Mesenchymal stem cell (in vitro differentiated cells and primary cell): ENCODE results near the gene C10orf90.
"Not testable (repeated sequence)": the region's sequence is repeated elsewhere in the genome, so short reads cannot be mapped to it uniquely, and the experiment has no call there.

Source experiments
- DNase-seq: peaks from one replicate; pipeline ENCODE4 v3.0.0-alpha.2; 2013
- H2AFZ ChIP-seq: one replicate; pipeline ENCODE4 v1.6.1; 2013; ENCODE audit warnings: low read depth, mild to moderate bottlenecking, control low read depth, inconsistent platforms, low read length, moderate library complexity
- H2AK5ac ChIP-seq: 2 replicates; pipeline ENCODE4 v1.6.1; 2013; ENCODE audit warnings: low read length, moderate library complexity, mild to moderate bottlenecking, inconsistent platforms; ENCODE audit not compliant: severe bottlenecking
- H2BK120ac ChIP-seq: one replicate; pipeline ENCODE4 v1.6.1; 2013; ENCODE audit warnings: low read depth, mild to moderate bottlenecking, inconsistent platforms, low read length, moderate library complexity
- H2BK12ac ChIP-seq, 2 experiments: one replicate each; pipeline ENCODE4 v1.6.1; 2013; ENCODE audit warnings: inconsistent platforms in 2 of 2, low read length in 2 of 2, mild to moderate bottlenecking in 2 of 2, moderate library complexity in 2 of 2, control low read depth in 1 of 2
- H2BK15ac ChIP-seq: one replicate; pipeline ENCODE4 v1.6.1; 2013; ENCODE audit warnings: mild to moderate bottlenecking, low read depth, inconsistent platforms; ENCODE audit not compliant: poor library complexity, severe bottlenecking
- H2BK5ac ChIP-seq: 2 replicates; pipeline ENCODE4 v1.6.1; 2013; ENCODE audit warnings: low read depth, mild to moderate bottlenecking, low read length, control low read depth, inconsistent platforms; ENCODE audit not compliant: poor library complexity, severe bottlenecking
- H3K14ac ChIP-seq, 2 experiments: one replicate each; pipeline ENCODE4 v1.6.1; 2013; ENCODE audit warnings: inconsistent platforms in 2 of 2, low read length in 2 of 2, control low read depth in 1 of 2, mild to moderate bottlenecking in 1 of 2, moderate library complexity in 1 of 2
- H3K18ac ChIP-seq, 2 experiments: one replicate each; pipeline ENCODE4 v1.6.1; 2013; ENCODE audit warnings: inconsistent platforms in 2 of 2, low read length in 2 of 2, control low read depth in 1 of 2, low read depth in 1 of 2, mild to moderate bottlenecking in 1 of 2
- H3K23ac ChIP-seq, 2 experiments: one replicate each; pipeline ENCODE4 v1.6.1; 2013; ENCODE audit warnings: inconsistent platforms in 2 of 2, low read length in 2 of 2, mild to moderate bottlenecking in 2 of 2, moderate library complexity in 2 of 2, control low read depth in 1 of 2
- H3K27ac ChIP-seq: 2 replicates; pipeline ENCODE4 v1.5.1; 2013; ENCODE audit warnings: mild to moderate bottlenecking, moderate library complexity, low read length, control low read depth, inconsistent platforms; ENCODE audit not compliant: poor library complexity, severe bottlenecking
- H3K27me3 ChIP-seq, 2 experiments: 2 replicates each; pipeline versions ENCODE4 v1.6.1 to v1.7.0; 2013; ENCODE audit warnings: low read length in 2 of 2, mild to moderate bottlenecking in 2 of 2, moderate library complexity in 2 of 2, control low read depth in 1 of 2, inconsistent platforms in 1 of 2; ENCODE audit not compliant: control insufficient read depth in 1 of 2, insufficient read depth in 1 of 2
- H3K36me3 ChIP-seq, 2 experiments: 2 replicates each; pipeline versions ENCODE4 v1.6.1 to v1.7.0; 2013; ENCODE audit warnings: low read length in 2 of 2, control low read depth in 1 of 2, inconsistent platforms in 1 of 2, low read depth in 1 of 2, mild to moderate bottlenecking in 1 of 2; ENCODE audit not compliant: insufficient read depth in 2 of 2, control insufficient read depth in 1 of 2
- H3K4ac ChIP-seq, 2 experiments: one replicate each; pipeline ENCODE4 v1.6.1; 2013; ENCODE audit warnings: inconsistent platforms in 2 of 2, low read length in 2 of 2, mild to moderate bottlenecking in 2 of 2, moderate library complexity in 2 of 2, control low read depth in 1 of 2, low read depth in 1 of 2
- H3K4me1 ChIP-seq: 2 replicates; pipeline ENCODE4 v1.6.1; 2013; ENCODE audit warnings: low read depth, low read length, control low read depth; ENCODE audit not compliant: control insufficient read depth, insufficient read depth
- H3K4me2 ChIP-seq: 2 replicates; pipeline ENCODE4 v1.6.1; 2013; ENCODE audit warnings: low read length, mild to moderate bottlenecking, inconsistent platforms; ENCODE audit not compliant: poor library complexity, severe bottlenecking
- H3K4me3 ChIP-seq, 2 experiments: 2 replicates each; pipeline versions ENCODE4 v1.5.1 to v1.7.0; 2013; ENCODE audit warnings: low read length in 2 of 2, mild to moderate bottlenecking in 2 of 2, control low read depth in 1 of 2, low read depth in 1 of 2; ENCODE audit not compliant: insufficient read depth in 1 of 2
- H3K79me1 ChIP-seq: replicated peaks from 2 replicates; pipeline ENCODE4 v1.6.1; 2013; ENCODE audit warnings: mild to moderate bottlenecking, control low read depth, low read length, inconsistent platforms; ENCODE audit not compliant: poor library complexity, severe bottlenecking
- H3K9ac ChIP-seq: 2 replicates; pipeline ENCODE4 v1.7.0; 2013; ENCODE audit warnings: mild to moderate bottlenecking, low read length, moderate library complexity
- H3K9me3 ChIP-seq: 2 replicates; pipeline ENCODE4 v1.7.0; 2013; ENCODE audit warnings: mild to moderate bottlenecking, low read length; ENCODE audit not compliant: control insufficient read depth
- H4K8ac ChIP-seq: one replicate; pipeline ENCODE4 v1.6.1; 2013; ENCODE audit warnings: inconsistent platforms, mild to moderate bottlenecking, low read length, moderate library complexity
- H4K91ac ChIP-seq: one replicate; pipeline ENCODE4 v1.6.1; 2013; ENCODE audit warnings: mild to moderate bottlenecking, low read length, inconsistent platforms
- WGBS: methylation state at CpG from one replicate; pipeline ENCODE4 v1.1.7; 2013; ENCODE audit warnings: mixed read lengths; 5-methylcytosine and 5-hydroxymethylcytosine counted together

C10orf90 gene

DNA sequence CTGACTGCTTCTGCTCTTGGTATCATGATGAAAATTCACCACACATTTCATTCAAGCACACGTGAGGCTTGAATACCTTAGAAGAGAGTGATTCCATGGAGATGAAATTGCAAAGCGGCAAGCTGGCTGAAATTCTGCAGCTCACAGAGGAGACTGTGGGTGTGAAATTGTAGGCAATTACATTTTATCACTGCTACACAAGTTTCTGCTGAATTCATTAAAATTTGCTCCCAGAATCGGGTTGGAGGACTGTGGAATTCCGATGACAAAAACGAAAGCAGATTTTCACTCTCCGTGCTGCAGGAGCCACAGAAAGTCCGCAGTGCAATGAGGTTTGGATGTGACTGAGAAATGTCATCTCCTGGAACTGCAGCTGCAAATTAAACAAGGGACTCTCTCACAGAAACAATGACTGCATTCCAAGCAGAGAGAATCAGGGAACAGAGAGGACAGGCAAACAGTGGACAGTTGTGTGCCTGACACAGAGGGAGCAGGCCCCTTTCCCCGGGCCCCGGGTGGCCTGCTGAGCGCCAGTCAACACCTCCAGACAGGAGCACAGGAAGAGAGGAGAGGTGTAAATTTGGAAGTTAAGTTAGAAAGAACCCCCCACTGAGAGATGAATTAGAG, 109.1 kb downstream of the C10orf90 start:
- WGBS = 23% methylated on average over 7 of the region's 10 CpGs
- H2AFZ ChIP-seq = peak overlapping the region; percentile 81
- peak overlapping the region; percentile 71 for H3K9ac ChIP-seq

DNA sequence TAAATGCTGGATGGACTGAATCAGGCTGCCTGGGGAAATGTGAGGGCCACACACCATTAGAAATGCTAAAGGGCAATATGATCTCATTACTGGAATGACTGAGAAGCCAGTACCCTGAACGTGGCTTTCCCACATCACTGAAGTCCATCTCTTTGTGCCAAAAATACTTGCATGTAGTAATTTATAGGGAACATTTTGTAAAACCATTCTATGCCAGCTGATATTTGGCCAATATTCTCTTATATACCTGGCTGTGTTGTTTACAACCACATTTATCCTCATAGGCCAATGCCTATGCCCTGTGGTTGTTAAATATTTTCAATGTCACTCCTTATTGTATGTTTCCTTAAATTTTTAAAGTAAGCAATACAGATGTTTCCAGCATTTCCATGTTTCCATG, 111.6 kb downstream of the C10orf90 start:
- Histone ChIP-seq H3K27ac (no peak overlapping the region), H3K4me1 (peaks cover 2% of the 10 kb centered on the region), H2BK12ac (no peak overlapping the region), H3K9me3 (no peaks in the 10 kb centered on the region), H4K91ac (no peak overlapping the region), H3K4me2 (no peak overlapping the region), H2BK5ac (no peak overlapping the region), H3K36me3 (no peaks in the 10 kb centered on the region), H3K18ac (no peak overlapping the region), H2BK15ac (no peak overlapping the region), H3K14ac (no peak overlapping the region), H3K9ac (no peak overlapping the region), H3K27me3 (no peaks in the 10 kb centered on the region), H3K4ac (no peak overlapping the region), H3K23ac (no peak overlapping the region), H3K79me1 (no peaks in the 10 kb centered on the region), H2AFZ (no peak overlapping the region), H3K4me3 (no peak overlapping the region), H2AK5ac (no peak overlapping the region), H2BK120ac (no peak overlapping the region), H4K8ac (no peak overlapping the region)
- no peak for DNase-seq
- 83% methylated on average over 1 of the region's 1 CpG for WGBS

More for the DNA sequence above, 109.1 kb downstream of the C10orf90 start:
- Histone ChIP-seq H3K23ac (no peak overlapping the region), H3K4me3 (peak overlapping the region in 1 of 2 experiments; percentile 70), H4K8ac (no peak overlapping the region), H3K36me3 (no peaks in the 10 kb centered on the region), H3K4ac (no peak overlapping the region), H3K27ac (no peak overlapping the region), H2BK12ac (peak overlapping the region in 1 of 2 experiments; percentile 1), H3K9me3 (no peaks in the 10 kb centered on the region), H3K79me1 (no peaks in the 10 kb centered on the region), H2BK120ac (peak overlapping the region; percentile 0), H4K91ac (no peak overlapping the region), H3K14ac (peak overlapping the region in 1 of 2 experiments; percentile 36), H3K4me1 (peaks cover 2% of the 10 kb centered on the region), H2BK15ac (no peak overlapping the region), H2BK5ac (no peak overlapping the region), H3K4me2 (no peak overlapping the region), H3K18ac (peak overlapping the region; percentile 9 to 30), H3K27me3 (no peaks in the 10 kb centered on the region), H2AK5ac (no peak overlapping the region)
- peak; percentile 34 for DNase-seq

DNA sequence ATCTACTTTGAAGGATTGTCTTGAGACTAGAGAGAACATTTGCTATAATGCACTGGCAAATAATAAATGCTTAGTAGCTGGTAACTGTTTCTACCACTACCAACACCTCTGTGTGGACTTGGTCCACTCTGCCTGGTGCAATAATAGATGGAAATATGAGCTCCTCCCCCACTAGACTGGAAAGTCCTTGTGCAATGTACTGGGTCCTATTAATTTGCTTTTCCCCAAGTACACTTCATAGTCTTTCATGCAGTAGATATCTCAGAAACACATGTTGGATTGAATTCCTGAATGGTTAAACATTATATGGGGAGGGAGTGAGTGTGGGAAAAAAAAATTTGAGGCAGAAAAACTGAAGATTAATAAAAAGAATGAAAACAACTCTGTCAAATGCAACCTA, 119.3 kb downstream of the C10orf90 start:
- H2BK120ac ChIP-seq = no peak overlapping the region

DNA sequence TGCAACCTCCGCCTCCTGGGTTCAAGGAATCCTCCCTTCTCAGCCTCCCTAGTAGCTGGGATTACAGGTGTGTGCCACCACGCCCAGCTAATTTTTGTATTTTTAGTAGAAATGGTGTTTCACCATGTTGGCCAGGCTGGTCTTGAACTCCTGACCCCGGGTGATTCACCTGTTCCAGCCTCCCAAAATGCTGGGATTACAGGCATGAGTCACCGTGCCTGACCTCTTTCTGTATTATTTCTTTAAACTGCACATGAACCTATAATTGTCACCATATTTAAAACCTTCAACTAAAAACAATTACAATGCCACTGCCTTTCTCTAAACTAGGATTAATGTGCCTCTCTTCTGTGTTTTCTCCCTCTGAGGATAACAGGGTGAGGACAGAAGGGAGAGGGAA, 119.9 kb downstream of the C10orf90 start:
- H3K14ac ChIP-seq, H3K27me3 ChIP-seq, H3K9me3 ChIP-seq, H2AK5ac ChIP-seq, H4K91ac ChIP-seq, H3K4ac ChIP-seq, H4K8ac ChIP-seq, H3K79me1 ChIP-seq, H3K9ac ChIP-seq, DNase-seq, H3K23ac ChIP-seq, H3K27ac ChIP-seq, H3K4me2 ChIP-seq, H3K36me3 ChIP-seq, H2BK120ac ChIP-seq, H2AFZ ChIP-seq, H3K4me3 ChIP-seq, H2BK5ac ChIP-seq, H3K4me1 ChIP-seq, H3K18ac ChIP-seq, H2BK12ac ChIP-seq, H2BK15ac ChIP-seq: not testable (repeated sequence)
- WGBS = 75% methylated on average over 4 of the region's 4 CpGs

More for the DNA sequence above, 119.3 kb downstream of the C10orf90 start:
- DNase-seq = no peak
- H3K79me1 ChIP-seq = no peaks in the 10 kb centered on the region
- H4K8ac ChIP-seq = no peak overlapping the region
- no peak overlapping the region for H2AK5ac ChIP-seq
- H3K4ac ChIP-seq = no peak overlapping the region
- H3K4me2 ChIP-seq = no peak overlapping the region
- H3K9me3 ChIP-seq = no peaks in the 10 kb centered on the region
- H2AFZ ChIP-seq = no peak overlapping the region
- H3K4me3 ChIP-seq = no peak overlapping the region
- H3K18ac ChIP-seq = no peak overlapping the region
- no peak overlapping the region for H3K9ac ChIP-seq
- H3K4me1 ChIP-seq = no peaks in the 10 kb centered on the region
- H3K36me3 ChIP-seq = no peaks in the 10 kb centered on the region
- no peak overlapping the region for H2BK5ac ChIP-seq
- H3K23ac ChIP-seq = no peak overlapping the region
- H3K27me3 ChIP-seq = peaks cover 2 to 7% of the 10 kb centered on the region in 2 experiments
- no peak overlapping the region for H2BK15ac ChIP-seq
- no peak overlapping the region for H3K14ac ChIP-seq
- no peak overlapping the region for H3K27ac ChIP-seq
- H4K91ac ChIP-seq = no peak overlapping the region
- H2BK12ac ChIP-seq = no peak overlapping the region
